GM19463 (cell line): ENCODE data around the gene AGPAT3.
A peak's percentile ranks its signal among the peaks of the same experiment; 100 is the strongest.

Experiments
- ATAC-seq: cut with Tn5 transposase; IDR thresholded peaks from one replicate; pipeline ENCODE4 v1.9.1; 2021; ENCODE audit warnings: mild to moderate bottlenecking, moderate library complexity; ENCODE audit not compliant: unreplicated experiment

Gene AGPAT3

DNA sequence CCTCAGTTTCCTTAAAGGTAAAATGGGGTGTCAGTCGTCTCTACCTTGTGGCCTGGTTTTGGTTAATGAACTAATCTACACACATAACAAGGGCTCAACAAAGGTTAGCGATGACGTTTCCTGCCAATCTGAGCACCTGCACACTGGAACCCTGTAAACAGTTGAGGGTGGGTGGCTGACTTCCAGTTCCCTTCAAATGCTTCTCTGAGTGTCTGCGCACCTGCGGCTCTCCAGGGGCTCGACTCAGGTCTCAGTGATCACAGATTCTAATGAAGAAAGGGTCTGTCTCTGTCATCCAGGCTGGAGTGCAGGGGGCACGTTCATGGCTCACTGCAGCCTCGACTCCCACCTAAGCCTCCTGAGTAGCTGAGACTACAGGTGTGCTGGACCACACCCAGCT lies 3.3 kb upstream of the AGPAT3 start:
- no peak for ATAC-seq

DNA sequence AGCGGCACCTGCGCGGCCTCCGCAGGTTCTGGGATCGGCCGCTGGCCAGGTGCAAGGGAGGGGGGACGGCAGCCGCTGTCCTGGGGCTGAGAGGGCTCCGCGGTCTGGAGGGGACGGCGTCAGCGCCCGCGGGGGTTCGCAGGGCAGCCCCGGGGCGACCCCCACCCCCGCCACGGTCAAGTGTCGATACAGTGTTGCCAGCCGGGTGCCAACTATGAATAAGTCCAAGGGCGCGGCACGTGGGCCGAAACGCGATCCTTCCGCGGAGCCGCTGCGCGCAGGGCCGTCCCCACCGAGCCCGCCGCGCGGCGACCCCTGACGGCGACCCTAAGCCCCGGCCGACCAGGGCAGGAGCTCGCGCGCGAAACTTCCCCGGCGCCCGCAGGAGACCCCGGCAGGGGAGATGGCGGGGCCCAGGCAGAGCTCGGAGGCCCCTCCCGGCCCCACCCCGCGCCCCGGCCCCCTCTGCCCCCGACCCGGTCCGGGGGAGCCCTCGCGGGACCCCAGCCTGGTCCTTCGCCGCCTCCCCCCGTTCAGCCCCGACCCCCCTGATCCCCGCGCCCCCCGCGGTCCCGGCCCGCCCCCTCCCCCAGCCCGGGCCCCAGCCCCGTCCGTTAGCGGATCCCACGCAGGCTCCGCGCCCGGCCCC lies 586 bp upstream of the AGPAT3 start:
- no peak for ATAC-seq

DNA sequence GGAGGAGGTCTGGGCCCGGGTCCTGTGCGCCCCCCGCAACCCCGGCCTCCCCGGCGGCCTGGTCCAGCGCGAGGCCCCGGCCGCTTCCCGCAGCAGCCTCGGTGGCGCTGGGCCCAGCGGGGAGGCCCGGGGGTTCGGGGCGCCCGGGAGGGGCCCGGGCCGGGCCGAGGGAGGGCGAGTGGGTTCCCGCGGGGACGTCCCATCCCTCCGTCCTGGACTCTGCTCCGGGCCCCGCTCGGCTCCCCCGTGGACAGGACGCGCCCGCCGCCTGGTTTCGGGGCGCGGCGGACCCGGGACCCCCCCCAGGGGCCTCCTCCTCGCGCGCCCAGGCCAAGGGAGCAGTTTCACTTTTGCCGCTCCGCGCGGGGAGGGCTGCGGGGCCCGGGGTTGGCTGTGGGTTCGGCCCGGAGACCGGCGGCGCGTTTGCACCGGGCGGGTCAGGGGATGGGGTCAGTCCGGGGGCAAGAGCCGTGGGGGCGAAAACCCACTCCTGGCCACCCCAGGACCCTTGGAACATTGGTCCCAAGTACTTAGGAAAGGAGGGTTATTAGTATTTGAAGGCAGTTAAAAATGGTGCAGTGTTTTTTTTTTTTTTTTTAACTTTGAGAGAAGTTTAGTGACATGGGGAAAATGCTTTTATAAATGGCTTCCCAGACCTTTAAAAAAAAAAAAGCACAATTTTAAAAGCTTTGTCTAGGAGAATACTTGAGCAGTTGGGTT lies 677 bp downstream of the AGPAT3 start:
- ATAC-seq, result no peak

GRCh38 chr21:43866260-43866629 lies 1.2 kb downstream of the AGPAT3 start:
- ATAC-seq, result no peak

DNA sequence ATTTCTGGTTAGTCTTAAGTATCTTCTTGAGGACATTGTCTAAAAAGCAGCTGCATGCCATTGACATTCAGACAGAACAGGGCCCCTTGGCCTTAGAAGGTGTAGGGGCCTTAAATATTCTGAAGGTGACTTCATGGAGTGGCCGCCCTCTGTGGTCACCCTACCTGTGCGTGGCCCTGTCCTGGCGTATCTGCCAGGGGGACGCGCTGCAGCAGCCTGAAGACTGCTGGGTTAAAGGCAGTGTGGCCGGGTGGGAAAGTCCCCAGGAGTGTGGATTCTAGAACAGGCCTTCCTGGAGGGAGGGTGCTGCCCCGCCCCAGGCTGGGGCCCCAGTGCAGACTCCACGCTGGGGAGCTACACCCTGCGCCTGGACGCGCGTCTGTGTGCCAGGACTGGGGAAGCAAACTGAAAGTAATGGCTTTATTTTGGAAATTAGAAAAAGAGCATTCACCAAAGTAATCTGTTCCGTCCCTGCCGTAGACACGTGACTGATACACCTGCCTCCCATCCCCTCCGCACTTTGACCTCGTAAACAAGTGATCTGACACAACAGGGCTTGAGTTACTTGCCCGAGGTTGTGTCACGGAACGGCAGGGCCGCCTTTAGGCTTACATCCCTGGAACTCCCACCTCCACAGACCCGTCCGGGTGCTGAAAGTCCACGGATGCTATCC lies 1.8 kb downstream of the AGPAT3 start:
- ATAC-seq, result peak; percentile 52

- ATAC-seq, result no peak
Measured at GRCh38 chr21:43867332-43867703, 2.3 kb downstream of the AGPAT3 start.

DNA sequence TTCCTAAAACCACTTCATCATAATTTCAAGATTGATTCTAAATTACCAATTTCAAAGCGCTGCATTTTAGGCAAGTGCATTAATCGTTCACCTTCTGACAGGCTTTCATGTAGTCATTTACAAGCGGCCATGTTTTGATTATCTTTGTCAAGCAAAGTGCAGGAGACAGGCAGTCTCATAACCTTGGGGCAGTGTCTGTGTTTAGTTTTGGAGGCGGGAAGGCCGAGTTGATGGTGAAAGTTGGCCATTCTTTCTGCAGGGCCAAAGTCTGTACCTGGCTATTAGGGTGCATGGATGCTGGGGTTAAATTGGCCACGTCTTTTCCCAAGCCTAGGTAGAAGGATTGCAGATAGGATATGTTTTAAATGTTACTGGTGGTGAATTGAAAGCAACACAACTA lies 2.9 kb downstream of the AGPAT3 start:
- ATAC-seq, result no peak

- no peak for ATAC-seq
Measured at GRCh38 chr21:43868461-43868860, 3.4 kb downstream of the AGPAT3 start.

DNA sequence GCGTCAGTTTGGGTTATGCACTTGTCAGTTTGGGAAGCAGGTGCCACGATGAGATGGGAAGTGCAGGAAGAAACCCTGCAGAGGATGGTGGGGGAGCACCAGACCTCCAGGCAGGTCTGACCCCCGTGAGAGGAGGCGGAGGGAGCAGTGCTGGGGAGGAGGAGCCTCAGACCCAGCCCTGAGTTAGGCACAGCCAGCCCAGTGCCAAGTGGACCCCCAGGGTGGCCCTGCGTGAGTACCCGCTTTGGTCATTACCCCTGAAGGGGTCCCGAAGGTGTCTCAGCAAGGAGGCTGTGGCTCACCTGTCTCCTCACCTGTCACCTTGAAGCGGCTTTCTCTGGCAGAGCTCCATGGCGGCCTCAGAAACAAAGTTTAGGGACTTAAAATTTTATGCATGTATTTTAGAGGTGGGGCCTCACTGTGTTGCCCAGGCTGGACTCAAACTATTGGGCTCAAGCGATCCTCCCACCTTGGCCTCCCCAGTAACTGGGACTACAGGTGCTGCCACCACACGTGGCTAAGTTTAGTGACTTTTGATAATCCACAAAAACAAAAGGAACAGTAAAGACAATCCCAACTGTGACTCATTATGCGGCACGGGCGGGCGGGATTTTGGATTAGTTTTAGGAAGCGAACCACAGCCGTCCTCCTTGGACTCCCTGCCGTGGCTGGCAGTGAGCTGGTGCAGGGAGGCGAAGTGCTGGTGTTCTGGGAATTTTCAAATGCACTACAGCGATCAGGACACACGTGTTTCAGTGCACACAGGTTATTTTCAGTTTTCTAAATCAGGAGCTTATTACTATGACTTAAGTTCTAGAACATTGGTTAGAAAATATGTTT lies 4.7 kb downstream of the AGPAT3 start:
- ATAC-seq, result no peak

DNA sequence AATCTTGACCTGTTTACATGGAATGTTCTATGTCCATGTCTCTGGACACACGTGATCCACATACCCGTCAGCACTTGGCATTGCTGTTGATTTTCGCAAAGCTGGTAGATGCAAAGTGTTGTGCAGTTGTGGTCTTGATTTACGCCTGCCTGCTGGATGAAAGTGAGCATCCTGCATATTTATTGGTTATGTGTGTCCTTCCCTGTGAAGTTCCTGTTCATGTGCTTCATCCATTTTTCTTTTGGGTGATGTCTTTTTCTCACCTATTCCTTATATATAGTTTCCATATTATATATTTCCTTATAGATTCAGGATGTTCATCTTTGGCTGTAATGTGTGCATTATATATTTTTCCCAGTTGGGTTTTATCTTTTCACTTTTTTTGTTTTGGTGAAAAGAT lies 6.5 kb downstream of the AGPAT3 start:
- ATAC-seq, result no peak

- ATAC-seq, result no peak
Measured at GRCh38 chr21:43872531-43873197, 7.6 kb downstream of the AGPAT3 start.

GRCh38 chr21:43873673-43874072 lies 8.7 kb downstream of the AGPAT3 start:
- ATAC-seq, result no peak

- no peak for ATAC-seq
Measured at GRCh38 chr21:43874085-43874805, 9.2 kb downstream of the AGPAT3 start.

- no peak for ATAC-seq
Measured at GRCh38 chr21:43876605-43877004, 11.6 kb downstream of the AGPAT3 start.

DNA sequence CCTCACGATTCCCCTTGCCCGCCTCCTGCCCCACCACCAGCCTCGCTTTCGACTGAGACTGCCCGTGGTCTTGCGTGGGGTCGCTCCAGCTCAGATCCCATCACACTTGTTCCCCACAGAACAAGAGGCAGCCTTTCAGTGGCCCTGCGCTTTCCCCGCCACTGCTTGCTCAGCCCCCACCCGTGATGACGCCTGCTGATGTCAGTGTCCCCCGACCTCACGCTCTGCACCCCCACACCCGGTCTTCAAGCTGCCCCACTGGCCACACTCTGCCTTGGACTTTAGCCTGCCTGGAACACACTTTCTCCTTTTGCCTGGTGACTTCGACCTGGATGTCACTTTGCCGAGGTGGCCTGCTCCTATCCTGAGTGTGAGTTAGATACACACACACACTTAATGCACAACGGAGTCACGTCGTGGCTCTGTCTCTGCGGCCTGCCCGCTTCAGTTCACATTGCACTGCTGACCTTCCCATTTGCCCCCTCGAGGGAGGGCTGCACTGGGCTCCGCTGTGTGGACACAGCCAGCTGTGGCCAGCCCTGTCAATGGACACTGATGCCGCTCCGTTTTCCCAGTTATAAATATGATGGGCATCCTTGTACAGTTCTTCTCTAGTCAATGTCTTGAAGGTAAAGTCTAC lies 13.0 kb downstream of the AGPAT3 start:
- no peak for ATAC-seq

DNA sequence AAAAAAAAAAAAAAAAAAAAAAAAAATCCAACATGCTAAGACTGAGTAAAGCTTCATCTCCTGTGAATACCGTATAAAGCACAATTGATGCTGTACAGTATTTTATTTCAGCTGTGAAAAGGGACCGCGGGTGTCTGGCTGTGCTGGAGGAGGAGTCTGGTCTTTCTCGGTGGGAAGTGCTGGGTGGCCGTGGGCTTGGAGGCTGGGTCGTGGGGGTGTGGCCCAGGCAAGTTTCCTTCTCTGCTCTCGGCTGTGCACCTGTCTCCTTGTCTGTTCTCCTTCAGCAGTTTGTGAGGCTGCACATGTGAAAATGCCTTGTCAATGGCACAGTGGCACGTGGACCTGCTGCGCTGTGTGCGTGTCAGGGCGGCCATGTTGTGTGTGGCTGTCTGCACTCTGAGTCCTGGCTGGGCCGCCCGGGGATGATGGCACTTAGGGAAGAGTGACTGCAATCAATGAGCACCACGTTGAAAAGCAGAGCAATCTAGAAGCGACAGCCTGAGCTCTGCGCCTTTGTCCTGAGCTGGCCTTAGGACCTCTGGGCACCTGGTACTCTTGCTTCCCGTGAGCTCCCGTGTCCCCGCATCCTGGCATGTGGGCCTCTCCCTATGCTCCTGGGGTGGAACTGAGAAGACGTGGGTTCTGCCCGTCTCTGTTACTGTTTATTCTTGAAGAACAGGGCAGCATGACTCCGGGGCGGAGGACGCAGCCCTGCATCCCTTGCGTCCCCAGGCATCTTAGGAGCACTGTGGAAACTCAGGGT lies 14.5 kb downstream of the AGPAT3 start:
- no peak for ATAC-seq

DNA sequence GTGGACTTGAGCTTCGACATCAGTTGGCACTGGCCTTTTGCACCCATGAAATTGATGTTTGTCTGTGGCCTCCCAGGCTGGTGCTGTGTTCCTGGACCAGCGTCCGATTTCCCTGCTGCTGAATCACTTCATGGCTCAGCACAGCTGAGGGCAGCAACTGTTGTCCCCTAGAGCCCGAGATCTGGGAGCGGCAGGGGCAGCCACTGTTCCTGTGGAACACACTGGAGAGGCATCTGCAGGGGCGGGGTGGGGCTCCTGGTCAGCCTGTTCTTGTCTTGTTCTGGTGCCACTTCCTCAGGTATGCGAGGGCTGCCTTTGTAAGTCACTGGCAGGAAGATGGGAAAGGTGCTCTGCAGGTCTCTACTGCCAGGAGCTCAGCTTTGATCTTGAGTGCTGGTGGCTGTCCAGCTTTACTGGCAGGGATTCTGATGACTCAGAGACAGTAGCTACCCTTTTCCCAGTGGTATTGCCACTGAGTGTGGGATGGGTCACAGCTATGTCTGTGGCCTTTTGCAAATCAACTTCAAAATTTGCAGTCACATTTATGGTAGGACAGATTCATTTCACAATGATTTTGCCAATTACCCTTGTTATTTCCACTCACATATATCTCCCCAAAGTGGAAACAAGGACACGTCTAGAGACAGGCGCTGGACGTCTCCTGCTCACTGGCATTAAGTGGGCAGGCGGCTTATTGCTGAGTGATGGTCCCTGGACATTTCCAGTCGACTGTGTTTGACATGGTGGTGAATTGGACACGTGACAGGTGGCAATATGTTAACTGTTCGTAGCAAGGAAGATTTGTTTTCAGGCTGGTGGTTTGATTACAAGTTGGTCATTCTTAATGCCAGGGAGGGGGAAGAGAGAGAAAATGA lies 15.3 kb downstream of the AGPAT3 start:
- ATAC-seq, result no peak

DNA sequence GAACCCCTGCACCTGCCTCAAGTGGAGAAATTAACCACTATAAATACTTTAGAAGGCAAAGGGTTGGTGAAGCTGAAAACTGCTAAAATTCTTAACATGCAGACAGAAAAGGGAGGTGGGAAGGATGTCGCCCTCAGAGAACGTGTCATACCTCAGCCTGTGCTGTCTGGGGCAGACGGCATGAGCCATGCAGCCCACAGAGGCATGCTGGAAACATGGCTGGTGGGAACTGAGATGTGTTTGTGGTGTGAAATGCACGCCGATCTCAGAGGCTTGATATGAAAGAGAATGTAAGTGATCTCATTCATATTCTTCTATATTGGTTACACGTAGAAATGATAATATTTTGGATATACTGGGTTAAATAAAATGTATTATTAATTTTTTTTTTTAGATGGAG lies 16.3 kb downstream of the AGPAT3 start:
- no peak for ATAC-seq
